SU-DHL-6 (cell line): ENCODE measurements around the gene EDARADD.

Source experiments
- H2AFZ ChIP-seq: fragments of 200-600 bp; sonication (generic); 2 replicates; pipeline ENCODE4 v1.6.1; 2014; ENCODE audit warnings: low read depth, mild to moderate bottlenecking, moderate library complexity, mixed read lengths, antibody characterized with exemption, low read length; ENCODE audit not compliant: severe bottlenecking
- H3F3A ChIP-seq: fragments of 200-600 bp; shearing (Covaris generic); 2 replicates; pipeline ENCODE4 v1.6.0; 2016; ENCODE audit warnings: antibody characterized with exemption, mild to moderate bottlenecking; ENCODE audit not compliant: insufficient read depth
- H3K27ac ChIP-seq: fragments of 200-600 bp; sonication (generic); 2 replicates; pipeline ENCODE4 v1.5.1; 2016; ENCODE audit warnings: low read depth, mild to moderate bottlenecking, low read length, moderate library complexity, mixed read lengths
- H3K27me3 ChIP-seq: fragments of 200-600 bp; sonication (generic), shearing (Covaris generic); 2 replicates; pipeline ENCODE4 v1.6.0; 2014; ENCODE audit warnings: mild to moderate bottlenecking, low read length
- H3K36me3 ChIP-seq: fragments of 200-600 bp; sonication (generic); 2 replicates; pipeline ENCODE4 v1.6.1; 2014; ENCODE audit warnings: mild to moderate bottlenecking, low read length, mixed read lengths
- H3K4me2 ChIP-seq: fragments of 300-600, 200-600 bp; shearing (Covaris generic), sonication (generic); 2 replicates; pipeline ENCODE4 v1.6.0; 2014; ENCODE audit warnings: low read length, low read depth, mild to moderate bottlenecking; ENCODE audit not compliant: poor library complexity, severe bottlenecking
- H3K4me3 ChIP-seq: fragments of 200-600 bp; sonication (generic); 2 replicates; pipeline ENCODE4 v1.5.1; 2014; ENCODE audit warnings: antibody characterized with exemption, low read length, mild to moderate bottlenecking, mixed read lengths; ENCODE audit not compliant: insufficient read depth, poor library complexity, severe bottlenecking
- H3K79me2 ChIP-seq: fragments of 200-600 bp; sonication (generic); 2 replicates; pipeline ENCODE4 v1.6.1; 2014; ENCODE audit warnings: mild to moderate bottlenecking, low read length, moderate library complexity; ENCODE audit not compliant: insufficient read depth
- H3K9ac ChIP-seq: fragments of 200-600 bp; sonication (generic); 2 replicates; pipeline ENCODE4 v1.7.0; 2014; ENCODE audit warnings: mild to moderate bottlenecking, low read length
- H3K9me2 ChIP-seq: fragments of 200-600 bp; sonication (generic); replicated peaks from 2 replicates; pipeline ENCODE4 v1.6.1; 2014; ENCODE audit warnings: low read length; ENCODE audit not compliant: insufficient read depth
- H3K9me3 ChIP-seq: fragments of 200-600 bp; sonication (generic); 2 replicates; pipeline ENCODE4 v1.6.1; 2014; ENCODE audit warnings: low read length, mixed read lengths; ENCODE audit not compliant: insufficient read depth
- H4K20me1 ChIP-seq: fragments of 200-600 bp; sonication (generic); 2 replicates; pipeline ENCODE4 v1.6.1; 2014; ENCODE audit warnings: low read depth, mild to moderate bottlenecking, antibody characterized with exemption, low read length, moderate library complexity, mixed read lengths
- CTCF ChIP-seq: fragments of 200-600 bp; sonication (generic); IDR thresholded peaks from one replicate; pipeline ENCODE4 v1.5.1; 2017; ENCODE audit warnings: antibody characterized with exemption, mild to moderate bottlenecking, low read length, moderate library complexity; ENCODE audit not compliant: insufficient read depth, poor library complexity, severe bottlenecking
- EZH2phosphoT487 ChIP-seq: fragments of 200-600 bp; sonication (generic), shearing (Covaris generic); conservative IDR thresholded peaks from 2 replicates; pipeline ENCODE4 v1.6.1; 2018; ENCODE audit warnings: mild to moderate bottlenecking, antibody characterized with exemption, low read length, moderate library complexity, mixed read lengths

EDARADD gene

DNA sequence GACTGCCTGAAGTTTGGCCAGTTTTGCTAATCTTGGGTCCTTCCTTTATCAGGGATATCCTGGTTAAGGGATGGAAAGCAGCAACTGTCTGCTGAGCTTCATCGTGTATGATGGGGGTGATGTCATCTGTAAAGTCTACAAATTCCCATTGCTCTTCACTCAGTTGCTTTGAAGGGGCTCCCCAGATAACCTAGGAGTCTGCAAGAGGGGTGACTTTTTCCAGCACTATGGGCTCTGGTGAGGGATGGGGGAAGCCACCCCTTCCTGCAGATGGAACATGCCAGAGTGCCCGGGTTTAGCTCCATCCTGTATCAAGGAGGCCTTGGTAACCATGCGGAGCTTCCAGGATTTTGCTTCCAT lies 28.4 kb downstream of the EDARADD start:
- H3K4me3 ChIP-seq, result no peak overlapping the region
- no peaks in the 10 kb centered on the region for H3K36me3 ChIP-seq
- H3K4me2 ChIP-seq, result no peak overlapping the region
- H3K27ac ChIP-seq, result no peak overlapping the region
- H4K20me1 ChIP-seq, result no peaks in the 10 kb centered on the region
- TF ChIP-seq CTCF (no peak), EZH2phosphoT487 (no peak)
- no peaks in the 10 kb centered on the region for H3K9me2 ChIP-seq
- H3F3A ChIP-seq, result no peaks in the 10 kb centered on the region
- no peak overlapping the region for H2AFZ ChIP-seq
- no peak overlapping the region for H3K9ac ChIP-seq
- H3K79me2 ChIP-seq, result no peaks in the 10 kb centered on the region
- H3K9me3 ChIP-seq, result no peaks in the 10 kb centered on the region
- H3K27me3 ChIP-seq, result no peaks in the 10 kb centered on the region

- Histone ChIP-seq H3K36me3 (no peaks in the 10 kb centered on the region), H3K9ac (no peak overlapping the region), H3F3A (no peaks in the 10 kb centered on the region), H2AFZ (no peak overlapping the region), H3K4me2 (no peak overlapping the region), H3K4me3 (no peak overlapping the region), H3K9me3 (no peaks in the 10 kb centered on the region), H3K9me2 (no peaks in the 10 kb centered on the region), H3K79me2 (no peaks in the 10 kb centered on the region), H3K27ac (no peak overlapping the region), H4K20me1 (no peaks in the 10 kb centered on the region), H3K27me3 (no peaks in the 10 kb centered on the region)
- no peak for TF ChIP-seq CTCF
- TF ChIP-seq EZH2phosphoT487, result no peak
Observed at GRCh38 chr1:236425031-236425663, 31.1 kb downstream of the EDARADD start.

- Histone ChIP-seq H3K36me3 (no peaks in the 10 kb centered on the region), H3K27ac (no peak overlapping the region), H3K4me3 (no peak overlapping the region), H4K20me1 (no peaks in the 10 kb centered on the region), H3K9me2 (no peaks in the 10 kb centered on the region), H3K9ac (no peak overlapping the region), H3K9me3 (no peaks in the 10 kb centered on the region), H3F3A (no peaks in the 10 kb centered on the region), H3K79me2 (no peaks in the 10 kb centered on the region), H3K27me3 (no peaks in the 10 kb centered on the region), H3K4me2 (no peak overlapping the region), H2AFZ (no peak overlapping the region)
- TF ChIP-seq CTCF (no peak), EZH2phosphoT487 (no peak)
Observed at GRCh38 chr1:236426215-236426614, 32.1 kb downstream of the EDARADD start.
